SKM-1 (cell line): ENCODE results near the gene FGFBP3.

Experiments
- DNase-seq: peaks from one replicate; lab custom pipeline; 2025; ENCODE audit not compliant: unreplicated experiment; lab: John Stamatoyannopoulos, UW

FGFBP3 gene

DNA sequence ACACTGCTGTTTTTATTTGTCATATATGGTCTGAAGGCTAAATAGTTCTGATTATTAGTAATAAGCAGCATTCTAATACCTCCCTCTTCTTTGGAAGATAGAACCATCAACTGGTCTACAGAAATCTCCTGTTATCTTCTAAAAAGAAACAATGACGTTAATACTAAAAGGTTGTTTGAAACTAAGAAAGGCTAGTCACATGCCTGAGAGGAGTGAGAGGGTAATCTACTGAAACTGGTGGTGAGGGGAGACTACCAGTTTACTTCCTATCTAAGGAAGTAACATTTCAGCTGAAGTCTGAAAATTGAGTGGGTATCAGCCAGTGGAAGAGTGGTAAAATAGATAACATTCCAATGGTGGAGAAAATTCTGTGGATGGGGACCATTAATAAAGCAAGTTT lies 48.4 kb downstream of the FGFBP3 start:
- no peak for DNase-seq

DNA sequence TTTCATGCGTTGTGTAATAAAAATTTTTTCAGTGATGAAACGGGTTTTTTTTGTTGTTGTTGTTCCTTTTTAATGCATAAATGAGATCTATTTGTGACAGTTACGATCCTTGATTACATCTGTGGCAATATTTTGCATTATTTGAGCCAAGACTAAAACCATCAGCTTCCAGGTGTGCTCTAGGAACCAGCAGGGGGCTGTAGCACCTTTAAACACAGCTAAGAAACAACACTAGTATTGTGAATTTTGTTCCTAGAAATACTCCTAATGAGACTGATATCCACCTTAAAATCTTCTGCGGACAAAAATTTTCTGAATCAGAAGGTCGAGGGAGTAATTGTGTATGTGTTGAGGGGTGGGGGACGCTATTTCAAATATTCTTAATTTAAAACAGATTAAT lies 52.6 kb downstream of the FGFBP3 start:
- DNase-seq = no peak
